HG02571 (cell line): ENCODE results near the gene SNX8.

Source experiments
- ATAC-seq: cut with Tn5 transposase; IDR thresholded peaks from one replicate; pipeline ENCODE4 v1.9.1; 2021; ENCODE audit warnings: mild to moderate bottlenecking, moderate library complexity; ENCODE audit not compliant: unreplicated experiment

Gene SNX8

DNA sequence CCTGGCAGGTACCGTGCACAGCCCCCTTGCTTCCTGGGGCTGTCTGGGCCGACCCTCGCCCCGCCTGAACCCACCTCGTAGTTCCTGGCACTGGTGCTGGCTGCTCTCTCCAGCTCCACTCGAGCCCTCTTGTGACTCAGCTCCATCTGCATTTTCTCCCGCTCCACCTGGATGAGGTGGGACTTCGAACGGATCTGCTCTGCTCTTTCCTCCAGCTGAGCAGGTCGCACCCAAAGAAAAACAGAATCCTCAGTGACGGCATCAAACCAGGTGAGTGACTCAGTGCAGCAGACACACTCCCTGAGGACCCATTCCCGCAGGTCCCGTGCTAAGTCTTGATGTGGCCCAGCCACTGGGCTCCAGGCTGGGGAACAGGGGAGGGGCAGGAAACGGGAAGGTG is 88.9 kb downstream of the SNX8 start:
- ATAC-seq, result no peak

GRCh38 chr7:2224934-2225333 is 89.3 kb downstream of the SNX8 start:
- no peak for ATAC-seq

GRCh38 chr7:2224491-2224928 is 89.7 kb downstream of the SNX8 start:
- ATAC-seq, result no peak

DNA sequence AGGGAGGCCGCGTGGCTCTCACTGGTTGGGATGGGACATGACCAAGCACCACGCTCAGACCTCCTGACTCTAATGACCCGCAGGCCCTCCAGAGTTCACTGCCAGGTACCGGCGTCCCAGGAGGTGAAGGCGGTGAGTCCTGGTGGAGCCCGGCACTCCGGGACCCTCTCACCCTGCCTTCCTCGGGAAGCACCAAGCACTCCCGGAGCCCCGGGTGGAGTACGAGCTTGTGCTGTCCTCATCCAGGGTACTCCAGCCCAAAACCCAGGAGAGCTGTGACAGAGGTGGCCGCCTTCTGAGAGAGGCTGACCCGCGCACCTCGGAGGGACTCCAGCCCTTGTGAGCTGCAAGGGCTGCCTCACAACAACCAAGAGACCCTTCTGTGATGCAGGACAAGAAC is 90.9 kb downstream of the SNX8 start:
- ATAC-seq, result no peak

DNA sequence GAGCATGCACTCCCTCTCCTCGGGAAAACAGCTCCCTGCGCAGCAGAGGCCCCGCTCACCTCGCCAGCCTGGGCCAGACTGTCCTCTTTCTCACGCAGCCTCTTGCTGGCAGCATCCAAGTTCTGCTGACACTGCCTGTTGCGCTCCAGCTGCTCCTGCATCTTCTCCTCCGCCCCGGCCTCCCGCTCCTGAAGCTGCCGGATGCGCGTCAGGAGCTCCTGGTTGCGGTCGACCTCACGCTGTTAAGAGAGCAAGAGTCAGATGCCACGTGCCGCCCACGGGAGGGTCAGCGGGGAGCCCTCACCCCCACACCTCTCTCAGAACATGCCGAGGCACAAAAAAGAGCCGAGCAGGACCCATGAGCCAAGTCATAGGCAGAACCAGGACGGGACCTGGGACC is 91.7 kb downstream of the SNX8 start:
- ATAC-seq, result no peak

DNA sequence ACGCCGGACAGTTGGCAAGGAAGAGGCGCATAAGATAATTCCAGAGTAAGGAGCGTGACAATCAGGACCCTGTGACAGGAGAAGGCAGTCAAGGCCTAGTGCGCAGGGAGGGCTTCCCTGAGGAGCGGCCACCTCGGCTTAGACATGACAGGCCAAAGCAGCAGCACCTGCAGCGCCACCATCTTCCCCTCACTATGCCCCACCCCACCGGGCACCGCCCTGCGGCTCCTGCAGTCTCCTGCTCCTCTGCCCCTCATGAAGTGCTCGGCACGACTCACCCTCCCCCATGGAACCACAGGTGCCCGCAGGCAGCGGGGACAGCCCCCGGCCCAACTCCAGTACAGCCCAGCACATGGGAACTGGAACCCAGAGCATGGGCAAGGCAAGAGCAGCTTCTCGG is 93.3 kb downstream of the SNX8 start:
- ATAC-seq, result no peak

DNA sequence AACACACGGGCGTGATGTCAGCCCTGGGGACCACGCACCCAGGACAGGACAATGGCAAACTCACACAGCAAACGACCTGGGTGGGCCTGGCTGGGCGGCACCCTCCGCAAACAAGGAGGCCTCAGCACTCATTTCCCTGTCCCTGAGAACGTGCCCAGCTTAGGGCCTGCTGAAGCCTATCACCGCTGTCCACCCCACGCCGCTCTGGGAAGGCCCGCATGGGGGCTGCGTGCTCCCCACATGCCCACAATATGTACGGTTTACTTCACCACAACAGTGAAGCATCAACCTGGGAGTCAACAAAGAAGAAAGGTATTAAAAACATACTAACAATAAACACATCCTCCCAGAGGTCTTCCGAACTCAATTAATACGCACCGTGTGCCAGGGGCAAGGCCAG is 93.7 kb downstream of the SNX8 start:
- ATAC-seq, result no peak

DNA sequence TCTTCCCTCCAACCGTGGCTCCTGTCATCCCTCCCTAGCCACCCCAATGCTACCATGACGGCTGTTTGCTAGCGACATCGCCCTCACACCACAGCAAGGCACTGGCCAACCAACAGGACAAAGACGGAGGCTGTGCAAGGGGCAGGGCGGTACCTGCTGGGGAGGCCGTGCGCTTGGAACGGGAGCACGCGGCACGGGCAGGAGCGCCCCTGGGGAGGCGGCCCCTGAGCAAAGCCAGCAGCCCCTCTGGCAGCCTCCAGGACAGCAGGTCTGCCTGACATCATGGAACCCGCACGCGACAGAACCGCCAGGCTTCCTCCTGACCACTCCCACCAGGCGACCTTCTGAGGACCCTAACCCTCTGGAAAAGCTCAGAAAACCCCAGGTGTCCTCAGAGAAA is 94.2 kb downstream of the SNX8 start:
- no peak for ATAC-seq

GRCh38 chr7:2219606-2220005 is 94.6 kb downstream of the SNX8 start:
- no peak for ATAC-seq

DNA sequence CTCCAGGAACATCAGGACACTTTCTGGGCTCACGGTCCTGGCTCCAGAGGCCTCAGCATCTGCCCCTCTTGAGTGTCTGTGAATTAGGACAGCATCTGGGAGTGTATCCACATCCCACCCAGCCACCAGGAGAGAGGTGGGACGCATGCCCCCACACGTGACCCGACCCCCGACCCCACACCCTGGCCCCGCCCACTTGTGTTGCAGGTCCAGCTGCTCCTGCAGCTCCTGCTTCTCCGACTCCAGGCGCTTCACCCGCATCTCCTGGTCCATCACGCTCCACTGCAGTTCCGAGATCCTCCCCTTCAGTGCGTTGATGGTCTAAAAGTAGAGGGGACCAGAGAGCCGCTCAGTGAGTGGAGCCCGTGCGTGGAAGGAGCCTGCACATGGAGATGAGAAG is 95.1 kb downstream of the SNX8 start:
- ATAC-seq, result no peak

GRCh38 chr7:2218444-2218785 is 95.8 kb downstream of the SNX8 start:
- no peak for ATAC-seq

GRCh38 chr7:2217716-2218443 is 96.4 kb downstream of the SNX8 start:
- no peak for ATAC-seq

- ATAC-seq, result no peak
Measured at GRCh38 chr7:2217206-2217605, 97.0 kb downstream of the SNX8 start.

- no peak for ATAC-seq
Measured at GRCh38 chr7:2215851-2216250, 98.4 kb downstream of the SNX8 start.

DNA sequence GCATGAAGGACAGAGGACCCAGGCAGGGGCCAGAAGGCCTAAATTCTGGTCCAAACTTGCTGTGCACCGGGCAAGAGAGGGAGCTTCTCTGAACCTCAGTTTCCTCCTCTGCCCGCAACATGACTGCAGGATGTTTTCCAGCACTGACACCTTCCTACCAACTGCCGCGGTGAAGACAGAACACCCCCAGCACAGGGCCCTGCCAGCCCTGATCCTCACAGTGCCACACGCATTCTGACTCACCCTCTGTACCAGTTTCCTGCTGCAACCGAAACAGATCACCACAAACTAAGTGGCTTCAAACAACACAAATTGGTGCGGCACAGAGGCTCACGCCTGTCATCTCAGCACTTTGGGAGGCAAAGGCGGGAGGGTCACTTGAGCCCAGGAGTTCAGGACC is 99.6 kb downstream of the SNX8 start:
- no peak for ATAC-seq

DNA sequence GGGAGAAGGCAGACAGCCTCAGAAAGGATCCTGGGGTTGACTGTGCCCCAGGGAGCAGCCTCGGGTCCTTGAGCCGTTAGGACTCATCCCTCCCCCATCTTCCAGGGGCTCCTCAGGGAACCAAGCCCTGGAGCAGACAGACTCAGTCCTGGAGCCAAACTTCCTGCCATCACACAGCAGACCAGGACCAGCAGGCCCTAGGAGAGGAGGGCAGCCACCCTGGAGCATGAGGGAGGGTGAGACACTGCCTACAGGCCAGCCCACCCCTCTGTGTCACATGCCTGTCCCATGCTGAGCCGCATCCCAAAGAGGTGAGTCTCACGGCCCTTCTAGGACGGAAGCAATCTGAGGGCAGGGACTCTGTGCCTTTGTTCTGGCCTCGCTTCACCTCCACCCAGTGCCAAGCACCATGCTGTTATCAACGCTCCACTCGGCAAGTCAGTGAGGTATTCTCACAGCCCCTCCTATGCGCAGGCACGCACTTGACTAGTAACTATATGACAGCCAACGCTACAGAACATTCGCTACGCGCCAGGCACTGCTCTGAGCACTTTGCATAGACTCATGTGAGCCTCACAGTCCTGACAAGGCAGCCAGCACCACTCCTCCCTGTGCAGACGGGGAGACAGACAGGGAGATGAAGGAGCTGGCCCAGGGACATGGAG is 100.6 kb downstream of the SNX8 start:
- ATAC-seq, result no peak

DNA sequence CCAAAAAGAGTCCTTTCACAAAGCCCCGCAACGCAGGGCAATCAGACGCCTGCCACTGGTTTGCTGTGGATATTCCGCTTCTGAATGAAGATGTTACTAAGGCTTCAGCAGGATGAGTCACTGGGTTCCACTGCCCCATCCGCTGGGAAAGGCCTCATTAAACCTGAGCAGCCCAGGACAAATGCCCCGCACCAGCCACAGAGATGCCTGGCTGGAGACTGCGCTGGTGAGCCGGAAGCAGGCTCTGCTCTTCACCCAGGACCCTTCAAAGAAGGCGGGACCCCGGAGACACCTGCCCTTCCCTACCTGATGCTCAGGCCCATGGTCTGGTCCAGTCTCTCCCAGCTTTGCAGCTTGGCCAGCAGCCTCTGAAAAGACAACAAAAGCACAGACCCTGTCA is 101.3 kb downstream of the SNX8 start:
- no peak for ATAC-seq

DNA sequence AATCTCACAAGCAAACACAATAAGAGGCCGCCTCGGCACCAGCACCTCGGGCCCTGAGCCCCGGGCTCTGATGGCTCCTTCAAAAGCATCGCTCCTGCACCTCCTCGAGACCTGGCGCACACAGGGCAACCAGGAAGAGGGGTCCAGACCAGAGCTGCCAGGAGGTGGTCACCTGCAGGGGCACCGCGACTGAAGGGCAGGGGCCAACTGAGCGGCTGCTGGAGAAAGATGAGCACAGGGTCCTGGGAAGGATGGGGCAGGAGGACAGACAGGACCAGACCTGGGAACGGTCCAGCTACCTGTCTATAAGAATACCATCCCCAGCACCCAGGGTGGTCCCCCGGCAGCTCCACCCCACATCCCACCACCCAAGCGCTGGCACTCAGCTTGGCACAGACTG is 102.3 kb downstream of the SNX8 start:
- ATAC-seq, result no peak

GRCh38 chr7:2211259-2211880 is 102.9 kb downstream of the SNX8 start:
- ATAC-seq, result no peak

GRCh38 chr7:2210551-2211258 is 103.5 kb downstream of the SNX8 start:
- ATAC-seq, result no peak

GRCh38 chr7:2209961-2210323 is 104.3 kb downstream of the SNX8 start:
- ATAC-seq, result no peak
